ENCODE data around the gene TNS3.

TNS3 gene

GRCh38 chr7:47292832-47293309, 289.0 kb downstream of the TNS3 start:
- DNase-seq, result no peak

- DNase-seq, result no peak
These were observed 290.3 kb downstream of the TNS3 start for GRCh38 chr7:47291461-47292081.

GRCh38 chr7:47290867-47291266, 291.0 kb downstream of the TNS3 start:
- no peak for DNase-seq

- DNase-seq, result no peak
These were observed 291.4 kb downstream of the TNS3 start for GRCh38 chr7:47290466-47290865.

- DNase-seq, result no peak
These were observed 293.9 kb downstream of the TNS3 start for GRCh38 chr7:47288060-47288459.

GRCh38 chr7:47285860-47286491, 295.9 kb downstream of the TNS3 start:
- no peak for DNase-seq

- no peak for DNase-seq
These were observed 296.9 kb downstream of the TNS3 start for GRCh38 chr7:47284691-47285635.

GRCh38 chr7:47283497-47284131, 298.3 kb downstream of the TNS3 start:
- no peak for DNase-seq

- no peak for DNase-seq
These were observed 299.0 kb downstream of the TNS3 start for GRCh38 chr7:47282790-47283496.

- DNase-seq, result no peak
These were observed 299.8 kb downstream of the TNS3 start for GRCh38 chr7:47281966-47282643.

- no peak for DNase-seq
These were observed 300.8 kb downstream of the TNS3 start for GRCh38 chr7:47281161-47281560.

- no peak for DNase-seq
These were observed 301.8 kb downstream of the TNS3 start for GRCh38 chr7:47280114-47280513.

- no peak for DNase-seq
These were observed 303.9 kb downstream of the TNS3 start for GRCh38 chr7:47278043-47278442.

GRCh38 chr7:47277321-47277781, 304.6 kb downstream of the TNS3 start:
- no peak for DNase-seq

- DNase-seq, result no peak
These were observed 307.7 kb downstream of the TNS3 start for GRCh38 chr7:47273974-47274766.

GRCh38 chr7:47273088-47273487, 308.8 kb downstream of the TNS3 start:
- DNase-seq, result no peak

GRCh38 chr7:47271749-47272148, 310.2 kb downstream of the TNS3 start:
- DNase-seq, result no peak

- no peak for DNase-seq
These were observed 312.8 kb downstream of the TNS3 start for GRCh38 chr7:47268851-47269836.

GRCh38 chr7:47267346-47267745, 314.6 kb downstream of the TNS3 start:
- DNase-seq, result no peak

GRCh38 chr7:47266799-47267198, 315.1 kb downstream of the TNS3 start:
- no peak for DNase-seq

Measured in activated CD8-positive, alpha-beta memory T cell treated with anti-CD3 and anti-CD28 coated beads, Interleukin-2, amount 50 U/mL, for 4 hours (primary cell).